ENCODE results near the gene PPP1R9B. TPM values are rescaled to one million over a fixed set of nuclear protein-coding genes. Genes with fewer than 3 reads are reported as not detected.
A peak's percentile ranks its signal among the peaks of the same experiment; 100 is the strongest.

PPP1R9B gene, protein sequence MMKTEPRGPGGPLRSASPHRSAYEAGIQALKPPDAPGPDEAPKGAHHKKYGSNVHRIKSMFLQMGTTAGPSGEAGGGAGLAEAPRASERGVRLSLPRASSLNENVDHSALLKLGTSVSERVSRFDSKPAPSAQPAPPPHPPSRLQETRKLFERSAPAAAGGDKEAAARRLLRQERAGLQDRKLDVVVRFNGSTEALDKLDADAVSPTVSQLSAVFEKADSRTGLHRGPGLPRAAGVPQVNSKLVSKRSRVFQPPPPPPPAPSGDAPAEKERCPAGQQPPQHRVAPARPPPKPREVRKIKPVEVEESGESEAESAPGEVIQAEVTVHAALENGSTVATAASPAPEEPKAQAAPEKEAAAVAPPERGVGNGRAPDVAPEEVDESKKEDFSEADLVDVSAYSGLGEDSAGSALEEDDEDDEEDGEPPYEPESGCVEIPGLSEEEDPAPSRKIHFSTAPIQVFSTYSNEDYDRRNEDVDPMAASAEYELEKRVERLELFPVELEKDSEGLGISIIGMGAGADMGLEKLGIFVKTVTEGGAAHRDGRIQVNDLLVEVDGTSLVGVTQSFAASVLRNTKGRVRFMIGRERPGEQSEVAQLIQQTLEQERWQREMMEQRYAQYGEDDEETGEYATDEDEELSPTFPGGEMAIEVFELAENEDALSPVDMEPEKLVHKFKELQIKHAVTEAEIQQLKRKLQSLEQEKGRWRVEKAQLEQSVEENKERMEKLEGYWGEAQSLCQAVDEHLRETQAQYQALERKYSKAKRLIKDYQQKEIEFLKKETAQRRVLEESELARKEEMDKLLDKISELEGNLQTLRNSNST
- 30.7 TPM for polyA plus RNA-seq
- long read RNA-seq, donor 1, full-length matches to known transcripts: 2 of 2 reads
- long read RNA-seq, donor 1, partial matches to known transcripts: 0 of 2 reads
- long read RNA-seq, donor 1, other reads (novel, unspliced or antisense): 0 of 2 reads
- long read RNA-seq, donor 2, full-length matches to known transcripts: 2 of 2 reads
- long read RNA-seq, donor 2, partial matches to known transcripts: 0 of 2 reads
- long read RNA-seq, donor 2, other reads (novel, unspliced or antisense): 0 of 2 reads
- long read RNA-seq, donor 3: 0 reads
- long read RNA-seq, donor 4: 0 reads
- long read RNA-seq, donor 5, full-length matches to known transcripts: 3 of 3 reads
- long read RNA-seq, donor 5, partial matches to known transcripts: 0 of 3 reads
- long read RNA-seq, donor 5, other reads (novel, unspliced or antisense): 0 of 3 reads
- long read RNA-seq, donor 6, full-length matches to known transcripts: 1 of 15 reads
- long read RNA-seq, donor 6, partial matches to known transcripts: 14 of 15 reads
- long read RNA-seq, donor 6, other reads (novel, unspliced or antisense): 0 of 15 reads
- long read RNA-seq, donor 7: 0 reads
- long read RNA-seq, donor 8: 0 reads
- long read RNA-seq, donor 9, partial matches to known transcripts: 21 of 21 reads
- long read RNA-seq, donor 9, other reads (novel, unspliced or antisense): 0 of 21 reads
- long read RNA-seq, donor 10: 0 reads
- long read RNA-seq, donor 11, partial matches to known transcripts: 20 of 20 reads
- long read RNA-seq, donor 11, other reads (novel, unspliced or antisense): 0 of 20 reads

DNA sequence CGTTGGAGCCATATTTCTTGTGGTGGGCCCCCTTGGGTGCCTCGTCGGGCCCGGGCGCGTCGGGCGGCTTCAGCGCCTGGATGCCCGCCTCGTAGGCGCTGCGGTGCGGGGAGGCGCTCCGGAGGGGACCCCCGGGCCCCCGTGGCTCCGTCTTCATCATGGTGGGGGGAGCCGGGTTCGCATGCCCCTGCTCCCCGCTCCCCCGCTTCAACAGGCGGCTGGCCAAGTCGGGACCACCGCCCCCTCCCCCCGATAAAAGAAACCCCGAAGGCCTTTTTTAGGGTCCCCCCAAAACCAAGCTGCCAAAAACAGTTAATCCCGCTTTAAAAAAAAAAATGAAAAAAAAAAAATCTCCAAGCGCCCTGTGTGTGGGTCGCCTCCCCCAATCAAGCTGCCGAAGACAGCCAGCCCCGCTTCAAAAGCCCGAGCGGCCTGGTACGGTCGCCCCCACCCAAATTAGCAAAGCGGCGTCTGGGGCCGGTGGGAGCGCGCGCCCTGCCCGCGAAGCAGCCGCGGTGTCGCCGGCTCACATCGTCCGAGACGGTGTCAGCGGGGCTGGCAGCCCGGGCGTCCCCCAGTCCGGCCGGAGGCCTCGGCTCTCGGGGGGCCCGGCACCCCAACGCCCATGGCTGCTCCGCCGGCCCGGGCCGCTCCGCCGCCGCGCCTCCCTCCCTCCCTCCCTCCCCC, at the start of gene PPP1R9B:
Gene PPP1R9B (minus strand): TSS at position 324 of the 687 bp plus-strand sequence. CDS start 164 bp downstream, at position 160.
- no peak for DNase-seq
- no CpG with 5 or more reads among the region's 69 CpGs for WGBS (ENCODE audit: insufficient coverage, low lambda C conversion rate)
- H3K4me1 ChIP-seq (ENCODE audit: control insufficient read depth, insufficient read depth, low read length): peaks cover 43% of the 10 kb centered on the region

DNA sequence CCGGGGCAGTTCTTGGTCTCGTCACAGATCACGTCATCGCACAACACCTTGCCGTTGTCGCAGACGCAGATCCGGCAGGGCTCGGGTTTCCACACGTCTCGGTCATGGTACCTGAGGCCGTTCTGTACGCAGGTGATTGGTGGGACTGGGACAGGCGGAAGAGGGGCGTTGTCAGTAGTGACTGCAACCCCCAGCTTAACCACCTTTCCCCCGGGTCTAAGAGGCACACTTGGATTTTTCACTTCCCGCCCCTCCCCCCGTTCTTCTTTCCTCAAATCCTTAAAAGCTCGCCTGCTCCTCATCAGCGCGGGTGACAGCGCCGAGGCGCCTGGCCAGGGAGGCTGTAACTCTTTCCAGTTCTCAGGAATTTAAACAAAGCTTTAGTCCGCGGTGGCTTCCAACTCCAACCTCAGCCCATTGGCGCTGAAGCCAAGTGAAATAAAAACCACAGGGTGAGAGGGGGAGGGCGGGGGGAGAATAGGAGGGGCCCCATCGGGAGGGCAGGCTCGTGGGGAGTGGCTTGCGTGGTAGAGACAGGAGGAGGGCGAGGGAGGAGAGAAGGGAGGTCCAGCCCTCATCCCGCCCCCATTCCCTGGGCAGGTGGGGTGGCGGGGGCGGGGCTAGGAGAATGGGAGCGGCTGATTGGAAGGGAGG, 49.5 kb upstream of the PPP1R9B start:
- Histone ChIP-seq H3K27me3 (ENCODE audit: control insufficient read depth, insufficient read depth, low read length) (peaks cover 36% of the 10 kb centered on the region), H3K36me3 (ENCODE audit: control insufficient read depth, insufficient read depth, low read length) (peaks cover 37% of the 10 kb centered on the region), H3K4me3 (ENCODE audit: low read length) (peak overlapping the region; percentile 78), H3K9me3 (ENCODE audit: control insufficient read depth, low read depth, low read length) (peaks cover 3% of the 10 kb centered on the region), H3K27ac (ENCODE audit: low read length) (peak overlapping the region; percentile 89), H3K4me1 (ENCODE audit: control insufficient read depth, insufficient read depth, low read length) (peaks cover 8% of the 10 kb centered on the region)
- peak; percentile 90 to 92 for DNase-seq
- 0% methylated on average over 5 of the region's 36 CpGs for WGBS (ENCODE audit: insufficient coverage, low lambda C conversion rate)

More for the DNA sequence above, at the start of gene PPP1R9B:
- Histone ChIP-seq H3K9me3 (ENCODE audit: control insufficient read depth, low read depth, low read length) (no peaks in the 10 kb centered on the region), H3K4me3 (ENCODE audit: low read length) (peak within 1 kb of the TSS; percentile 87), H3K27me3 (ENCODE audit: control insufficient read depth, insufficient read depth, low read length) (no peaks in the 10 kb centered on the region), H3K27ac (ENCODE audit: low read length) (peak within 1 kb of the TSS; percentile 87), H3K36me3 (ENCODE audit: control insufficient read depth, insufficient read depth, low read length) (peaks cover 11% of the 10 kb centered on the region)

DNA sequence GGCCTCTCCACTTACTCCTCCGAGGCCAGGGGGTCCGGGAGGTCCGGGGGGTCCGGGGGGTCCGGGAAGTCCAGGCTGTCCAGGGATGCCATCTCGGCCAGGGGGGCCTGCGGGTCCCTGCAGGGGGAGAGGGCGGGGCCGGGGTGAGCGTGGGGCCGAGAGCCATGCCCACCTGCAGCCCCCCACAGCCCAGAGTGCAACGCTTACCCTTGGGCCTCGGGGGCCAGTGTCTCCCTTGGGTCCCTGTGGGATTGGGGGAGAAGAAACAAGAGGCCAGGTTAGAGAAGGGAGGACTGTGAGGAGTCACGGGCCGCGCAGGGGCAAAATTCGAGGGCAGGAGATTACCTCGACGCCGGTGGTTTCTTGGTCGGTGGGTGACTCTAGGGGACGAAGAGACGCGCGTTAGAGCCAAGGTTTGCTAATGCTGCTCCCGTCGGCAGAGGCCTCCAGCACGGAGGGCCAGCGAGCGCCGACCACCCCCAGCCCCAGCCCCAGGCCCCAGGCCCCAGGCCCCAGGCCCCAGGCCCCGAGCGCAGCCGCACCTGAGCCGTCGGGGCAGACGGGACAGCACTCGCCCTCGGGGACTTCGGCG, 48.8 kb upstream of the PPP1R9B start:
- H3K4me3 ChIP-seq (ENCODE audit: low read length): peak overlapping the region; percentile 78
- no CpG with 5 or more reads among the region's 41 CpGs for WGBS (ENCODE audit: insufficient coverage, low lambda C conversion rate)
- DNase-seq: no peak

DNA sequence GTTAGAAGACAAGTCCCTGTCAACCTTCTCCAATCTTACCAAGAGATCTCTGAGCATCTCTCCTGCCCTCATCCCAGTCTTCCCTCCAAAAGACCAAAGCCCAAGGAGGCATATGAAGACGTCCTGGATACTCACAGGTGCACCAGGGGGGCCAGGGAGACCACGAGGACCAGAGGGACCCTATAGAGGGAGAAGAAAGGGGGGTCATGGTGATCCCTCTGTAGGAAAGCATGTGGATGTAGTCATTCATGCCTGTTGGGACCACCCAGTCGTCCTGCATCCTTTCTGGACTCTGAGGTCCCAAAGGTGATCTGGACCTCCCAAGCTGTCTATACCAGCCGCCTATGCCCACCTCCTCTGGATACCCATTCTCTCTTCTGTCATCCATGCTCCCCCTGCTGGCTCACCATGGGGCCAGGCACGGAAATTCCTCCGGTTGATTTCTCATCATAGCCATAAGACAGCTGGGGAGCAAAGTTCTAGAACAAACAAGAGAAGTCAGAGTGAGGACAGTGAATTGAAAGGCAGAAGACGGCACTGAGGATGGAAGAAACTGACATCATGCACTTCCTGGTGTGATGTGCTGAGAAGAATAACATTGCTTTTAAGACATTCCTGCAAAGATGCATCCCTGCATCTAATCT, 47.7 kb upstream of the PPP1R9B start:
- H3K9me3 ChIP-seq (ENCODE audit: control insufficient read depth, low read depth, low read length): peaks cover 3% of the 10 kb centered on the region
- peaks cover 24% of the 10 kb centered on the region for H3K27me3 ChIP-seq (ENCODE audit: control insufficient read depth, insufficient read depth, low read length)
- peak overlapping the region; percentile 65 for H3K27ac ChIP-seq (ENCODE audit: low read length)
- H3K4me1 ChIP-seq (ENCODE audit: control insufficient read depth, insufficient read depth, low read length): peaks cover 8% of the 10 kb centered on the region
- H3K4me3 ChIP-seq (ENCODE audit: low read length): peak overlapping the region; percentile 78
- peaks cover 53% of the 10 kb centered on the region for H3K36me3 ChIP-seq (ENCODE audit: control insufficient read depth, insufficient read depth, low read length)
- peak; percentile 79 to 83 for DNase-seq
- 20% methylated on average over 1 of the region's 7 CpGs for WGBS (ENCODE audit: insufficient coverage, low lambda C conversion rate)

More for the DNA sequence above, 48.8 kb upstream of the PPP1R9B start:
- H3K36me3 ChIP-seq (ENCODE audit: control insufficient read depth, insufficient read depth, low read length): peaks cover 44% of the 10 kb centered on the region
- peaks cover 30% of the 10 kb centered on the region for H3K27me3 ChIP-seq (ENCODE audit: control insufficient read depth, insufficient read depth, low read length)
- H3K4me1 ChIP-seq (ENCODE audit: control insufficient read depth, insufficient read depth, low read length): peaks cover 8% of the 10 kb centered on the region
- peaks cover 3% of the 10 kb centered on the region for H3K9me3 ChIP-seq (ENCODE audit: control insufficient read depth, low read depth, low read length)
- peak overlapping the region; percentile 89 for H3K27ac ChIP-seq (ENCODE audit: low read length)

DNA sequence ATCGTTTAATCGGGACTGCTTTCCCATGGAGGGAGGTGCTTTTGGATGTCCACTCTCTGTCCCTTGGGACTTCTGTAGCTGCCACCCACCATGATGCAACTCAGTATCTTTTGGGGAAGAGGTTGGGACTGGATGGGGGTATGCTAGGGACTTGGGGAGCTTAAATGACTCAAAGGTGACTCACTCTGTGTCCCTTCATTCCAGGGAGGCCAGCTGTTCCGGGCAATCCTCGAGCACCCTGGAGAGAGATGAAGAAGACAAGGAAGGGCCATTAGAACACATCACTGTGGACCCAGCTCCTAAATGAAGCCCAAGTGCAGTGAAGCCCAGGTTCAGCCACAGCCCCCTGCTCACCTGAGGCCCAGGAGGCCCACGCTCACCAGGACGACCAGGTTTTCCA, 46.3 kb upstream of the PPP1R9B start:
- H3K27ac ChIP-seq (ENCODE audit: low read length): peak overlapping the region; percentile 34
- no CpG with 5 or more reads among the region's 6 CpGs for WGBS (ENCODE audit: insufficient coverage, low lambda C conversion rate)
- peaks cover 66% of the 10 kb centered on the region for H3K36me3 ChIP-seq (ENCODE audit: control insufficient read depth, insufficient read depth, low read length)
- H3K27me3 ChIP-seq (ENCODE audit: control insufficient read depth, insufficient read depth, low read length): peaks cover 12% of the 10 kb centered on the region
- no peak for DNase-seq
- no peak overlapping the region for H3K4me3 ChIP-seq (ENCODE audit: low read length)
- H3K9me3 ChIP-seq (ENCODE audit: control insufficient read depth, low read depth, low read length): peaks cover 3% of the 10 kb centered on the region
- peaks cover 8% of the 10 kb centered on the region for H3K4me1 ChIP-seq (ENCODE audit: control insufficient read depth, insufficient read depth, low read length)

DNA sequence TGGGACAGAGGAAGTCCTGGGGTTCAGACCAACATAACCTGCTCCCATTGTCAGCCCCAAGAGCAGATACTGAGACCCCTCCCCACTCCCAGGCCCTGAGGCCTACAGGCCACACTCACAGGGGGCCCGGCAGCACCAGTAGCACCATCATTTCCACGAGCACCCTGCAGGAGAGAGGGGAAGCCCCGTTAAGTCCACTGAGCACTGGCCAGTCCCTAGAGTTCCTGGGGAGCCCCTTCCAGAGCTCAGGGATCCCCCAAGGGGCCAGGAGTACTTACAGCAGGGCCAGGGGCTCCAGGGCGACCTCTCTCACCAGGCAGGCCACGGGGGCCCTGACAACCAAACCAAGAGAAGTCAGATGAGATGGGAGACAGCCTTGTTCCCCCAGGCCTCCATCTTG, 45.6 kb upstream of the PPP1R9B start:
- no peak overlapping the region for H3K27ac ChIP-seq (ENCODE audit: low read length)
- no peaks in the 10 kb centered on the region for H3K9me3 ChIP-seq (ENCODE audit: control insufficient read depth, low read depth, low read length)
- no peak for DNase-seq
- H3K36me3 ChIP-seq (ENCODE audit: control insufficient read depth, insufficient read depth, low read length): peaks cover 73% of the 10 kb centered on the region
- no peak overlapping the region for H3K4me3 ChIP-seq (ENCODE audit: low read length)
- WGBS (ENCODE audit: insufficient coverage, low lambda C conversion rate): no CpG with 5 or more reads among the region's 5 CpGs
- H3K27me3 ChIP-seq (ENCODE audit: control insufficient read depth, insufficient read depth, low read length): peaks cover 4% of the 10 kb centered on the region
- peaks cover 6% of the 10 kb centered on the region for H3K4me1 ChIP-seq (ENCODE audit: control insufficient read depth, insufficient read depth, low read length)

DNA sequence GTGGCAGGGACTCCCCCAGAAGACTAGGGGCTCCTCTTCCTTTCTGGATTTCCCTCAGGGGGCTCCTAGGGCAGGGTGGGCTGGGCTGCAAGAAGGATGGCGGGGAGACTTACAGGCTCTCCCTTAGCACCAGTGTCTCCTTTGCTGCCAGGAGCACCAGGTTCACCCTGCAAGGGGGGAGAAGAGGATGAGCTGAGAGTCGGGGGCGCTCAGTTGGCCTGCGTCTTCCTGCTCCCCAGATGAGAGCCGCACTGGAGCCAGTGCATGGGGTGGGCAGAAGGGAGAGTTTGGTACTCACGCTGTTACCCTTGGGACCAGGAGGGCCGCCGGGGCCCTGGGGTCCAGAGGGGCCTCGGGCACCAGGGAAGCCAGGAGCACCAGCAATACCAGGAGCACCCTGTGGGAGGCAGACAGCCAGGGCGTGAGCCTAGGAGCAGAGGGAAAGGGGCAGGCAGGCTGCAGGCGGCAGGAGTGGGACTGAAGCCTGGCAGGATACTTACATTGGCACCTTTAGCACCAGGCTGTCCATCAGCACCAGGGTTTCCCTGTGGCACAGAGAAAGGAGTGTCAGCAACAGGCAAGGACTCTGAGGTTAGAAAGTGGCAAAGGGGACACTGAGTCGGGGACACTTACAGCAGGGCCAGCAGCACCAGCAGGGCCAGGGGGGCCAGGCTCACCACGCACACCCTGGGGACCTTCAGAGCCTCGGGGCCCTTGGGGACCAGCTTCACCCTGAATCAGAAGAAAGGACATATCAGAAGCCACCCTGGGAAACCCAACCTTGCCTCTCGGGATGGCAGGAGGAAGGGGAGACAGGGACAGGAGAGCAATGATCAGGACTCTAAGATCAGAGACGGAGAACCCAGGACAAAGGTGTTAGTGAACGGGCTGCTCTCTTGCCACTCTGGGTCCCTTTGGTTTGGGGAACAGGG, 44.7 kb upstream of the PPP1R9B start:
- Histone ChIP-seq H3K4me3 (ENCODE audit: low read length) (no peak overlapping the region), H3K27me3 (ENCODE audit: control insufficient read depth, insufficient read depth, low read length) (no peaks in the 10 kb centered on the region), H3K9me3 (ENCODE audit: control insufficient read depth, low read depth, low read length) (no peaks in the 10 kb centered on the region), H3K4me1 (ENCODE audit: control insufficient read depth, insufficient read depth, low read length) (peaks cover 3% of the 10 kb centered on the region), H3K36me3 (ENCODE audit: control insufficient read depth, insufficient read depth, low read length) (peaks cover 82% of the 10 kb centered on the region), H3K27ac (ENCODE audit: low read length) (no peak overlapping the region)
- no peak for DNase-seq
- WGBS (ENCODE audit: insufficient coverage, low lambda C conversion rate): no CpG with 5 or more reads among the region's 17 CpGs
